Ishikawa (cell line): Measurements from ENCODE around the gene RRBP1.

Experiments
- RAD21 ChIP-seq: IDR thresholded peaks from 2 replicates; pipeline ENCODE4 v1.6.1; 2012; ENCODE audit warnings: low read depth
- TEAD4 ChIP-seq: IDR thresholded peaks from 2 replicates; pipeline ENCODE4 v1.6.1; 2012
- TF ChIP-seq, protein P1 (sequence below): IDR thresholded peaks from 2 replicates; pipeline ENCODE4 v1.6.1; 2012
- TF ChIP-seq, protein P2 (sequence below): IDR thresholded peaks from 2 replicates; pipeline ENCODE4 v1.6.1; 2012

DNA sequence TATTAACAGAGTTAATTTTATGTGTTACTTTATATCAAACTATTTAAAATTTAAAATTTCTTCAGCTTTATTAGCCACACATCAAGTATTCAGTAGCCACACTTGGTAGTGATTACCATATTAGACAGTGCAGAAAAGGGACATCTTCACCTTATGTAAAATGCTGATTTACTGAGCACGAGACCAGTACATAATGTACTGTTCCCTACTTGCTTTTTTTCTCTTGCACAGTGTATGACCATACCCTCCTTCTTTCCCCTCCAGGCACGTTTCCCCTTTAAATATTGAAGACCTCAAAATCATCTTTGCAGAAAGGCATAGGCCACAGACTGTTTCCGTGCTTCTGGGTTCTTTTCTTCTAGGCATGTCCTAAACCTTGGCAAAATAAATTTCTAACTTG lies 94.2 kb downstream of the RRBP1 start:
- no peak for TF ChIP-seq RAD21
- TF ChIP-seq TEAD4 = no peak
- TF ChIP-seq, protein P1, sequence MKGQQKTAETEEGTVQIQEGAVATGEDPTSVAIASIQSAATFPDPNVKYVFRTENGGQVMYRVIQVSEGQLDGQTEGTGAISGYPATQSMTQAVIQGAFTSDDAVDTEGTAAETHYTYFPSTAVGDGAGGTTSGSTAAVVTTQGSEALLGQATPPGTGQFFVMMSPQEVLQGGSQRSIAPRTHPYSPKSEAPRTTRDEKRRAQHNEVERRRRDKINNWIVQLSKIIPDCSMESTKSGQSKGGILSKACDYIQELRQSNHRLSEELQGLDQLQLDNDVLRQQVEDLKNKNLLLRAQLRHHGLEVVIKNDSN = no peak
- TF ChIP-seq, protein P2, sequence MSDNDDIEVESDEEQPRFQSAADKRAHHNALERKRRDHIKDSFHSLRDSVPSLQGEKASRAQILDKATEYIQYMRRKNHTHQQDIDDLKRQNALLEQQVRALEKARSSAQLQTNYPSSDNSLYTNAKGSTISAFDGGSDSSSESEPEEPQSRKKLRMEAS = no peak
